HG03108 (cell line): Measurements from ENCODE around the gene FBXL13.

Experiments used
- ATAC-seq: cut with Tn5 transposase; IDR thresholded peaks from one replicate; pipeline ENCODE4 v1.9.1; 2021; ENCODE audit warnings: moderate library complexity; ENCODE audit not compliant: unreplicated experiment

The FBXL13 gene

DNA sequence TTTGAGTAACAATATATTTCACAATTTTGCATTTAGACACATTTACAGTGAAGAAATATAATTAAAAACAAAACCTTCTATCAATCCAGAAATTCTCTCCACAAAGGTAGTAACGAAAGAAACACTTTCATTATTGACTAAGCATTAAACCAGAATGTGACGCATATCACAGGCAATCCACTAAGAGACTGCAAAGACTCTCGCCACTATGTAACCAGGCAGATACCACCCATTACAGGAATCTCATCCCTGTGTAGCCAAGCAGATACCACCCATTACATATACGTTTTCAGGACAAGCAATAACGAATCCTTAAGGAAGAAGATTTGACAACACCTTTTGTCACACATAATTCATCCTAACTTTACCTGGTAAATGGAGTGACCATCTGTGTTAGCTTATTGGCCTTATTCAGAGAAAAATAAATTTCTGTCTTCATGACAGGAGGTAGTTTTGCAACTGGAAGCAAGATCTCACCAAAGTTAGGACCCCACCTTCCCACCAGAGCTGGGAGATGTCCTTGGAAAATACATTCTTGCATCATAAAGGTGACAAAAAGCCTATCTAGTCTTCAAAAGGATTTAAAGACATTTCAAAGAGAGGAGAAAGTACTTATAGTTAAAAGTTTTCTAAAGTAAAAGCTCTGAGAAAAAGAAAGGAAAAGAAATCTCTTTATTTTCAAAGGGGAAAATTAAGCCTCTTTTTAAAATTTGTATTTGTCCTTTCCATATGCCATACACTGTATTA, 131.0 kb downstream of the FBXL13 start:
- ATAC-seq = no peak

- ATAC-seq = no peak
These were observed 131.7 kb downstream of the FBXL13 start for GRCh38 chr7:102942868-102943267.

DNA sequence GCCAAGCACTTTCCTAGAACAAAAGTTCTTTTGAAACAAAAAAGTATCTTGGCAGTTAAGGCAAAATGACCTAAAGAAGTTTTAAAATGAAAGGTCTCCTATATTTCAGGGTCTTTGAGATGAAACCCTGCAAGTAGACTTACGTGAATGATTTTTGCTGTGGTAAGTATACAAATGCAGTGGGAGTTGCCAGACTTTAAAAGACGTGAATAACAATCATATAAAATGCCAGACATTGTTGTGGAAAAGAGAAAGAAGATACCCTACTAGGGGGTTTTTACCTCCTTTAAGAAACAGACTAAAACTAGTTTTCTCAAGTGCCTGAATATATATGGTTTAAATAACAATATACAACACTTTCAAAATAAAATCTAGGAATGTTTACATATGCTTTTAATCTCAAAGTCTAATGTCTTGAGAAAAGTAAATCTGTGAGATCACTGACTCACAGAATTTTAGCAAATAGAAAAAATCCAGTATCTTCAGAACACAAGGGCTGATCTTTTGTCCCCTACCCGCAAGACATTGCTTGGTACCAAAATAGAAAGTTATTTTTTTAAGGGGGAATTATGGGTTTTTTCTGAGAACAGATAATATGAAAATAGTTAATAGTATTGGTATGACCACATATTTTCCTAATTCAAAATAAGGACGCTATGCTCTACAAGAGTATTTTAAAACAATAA, 132.3 kb downstream of the FBXL13 start:
- no peak for ATAC-seq

- no peak for ATAC-seq
These were observed 135.9 kb downstream of the FBXL13 start for GRCh38 chr7:102938679-102939078.

DNA sequence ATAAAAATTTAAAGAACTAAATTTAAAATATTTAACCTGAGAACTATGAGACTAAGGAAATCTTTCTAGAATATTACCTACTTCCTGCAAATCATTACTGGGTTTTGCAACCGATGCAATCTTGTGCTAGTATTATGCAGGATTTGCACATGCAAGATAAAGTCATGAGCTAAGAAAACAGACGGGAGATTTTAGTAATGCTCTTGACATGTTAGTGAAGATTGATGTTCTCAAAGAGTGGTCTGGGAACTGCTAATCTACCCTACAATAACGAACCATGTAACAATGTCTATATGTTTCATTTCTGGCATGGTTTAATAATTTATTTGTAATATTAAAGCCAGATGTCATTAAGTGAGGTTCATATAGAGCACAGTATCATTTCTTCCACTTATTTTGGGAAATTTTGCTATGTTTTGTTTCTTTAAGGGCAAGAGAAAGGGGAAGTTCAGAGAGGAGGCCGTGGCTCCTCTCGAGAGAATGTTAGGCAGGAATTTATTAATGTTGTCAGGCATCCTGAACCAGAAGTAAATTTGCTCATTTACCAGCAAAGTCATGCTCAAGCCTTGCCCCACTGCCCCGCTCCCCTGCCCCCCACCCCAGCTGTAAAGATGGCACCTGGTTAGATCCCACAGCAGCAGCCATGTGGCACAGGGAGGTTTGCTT, 139.0 kb downstream of the FBXL13 start:
- no peak for ATAC-seq

DNA sequence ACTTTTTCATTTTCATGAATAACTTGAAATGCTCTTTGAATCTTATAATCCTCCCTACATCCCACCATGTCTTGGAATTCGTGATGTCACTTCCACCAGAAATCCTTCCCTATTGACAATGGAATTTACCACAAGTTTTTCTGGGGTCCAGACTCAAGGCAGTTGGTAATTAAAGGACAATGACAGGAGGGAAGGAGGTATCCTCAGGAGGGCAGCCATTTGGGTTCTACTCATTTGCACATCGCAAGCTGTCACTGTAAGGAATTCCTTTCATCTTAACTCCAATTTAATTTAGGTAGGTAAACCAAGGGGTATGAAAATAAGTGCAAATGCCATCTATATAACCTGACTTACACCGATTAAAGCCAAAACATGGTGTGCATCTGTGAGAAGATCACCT, 139.9 kb downstream of the FBXL13 start:
- no peak for ATAC-seq

GRCh38 chr7:102934239-102934638, 140.4 kb downstream of the FBXL13 start:
- no peak for ATAC-seq

DNA sequence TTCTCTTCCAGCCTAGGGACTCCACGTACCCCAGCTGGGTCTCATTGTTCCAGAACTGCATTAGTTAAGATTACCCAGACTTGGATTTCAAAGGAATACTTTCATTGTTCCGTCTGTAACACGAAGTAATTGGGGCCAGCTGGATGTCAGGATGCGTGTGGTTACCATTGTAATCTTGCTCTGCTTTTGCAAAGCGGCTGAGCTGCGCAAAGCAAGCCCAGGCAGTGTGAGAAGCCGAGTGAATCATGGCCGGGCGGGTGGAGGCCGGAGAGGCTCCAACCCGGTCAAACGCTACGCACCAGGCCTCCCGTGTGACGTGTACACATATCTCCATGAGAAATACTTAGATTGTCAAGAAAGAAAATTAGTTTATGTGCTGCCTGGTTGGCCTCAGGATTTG, 140.8 kb downstream of the FBXL13 start:
- ATAC-seq = no peak

DNA sequence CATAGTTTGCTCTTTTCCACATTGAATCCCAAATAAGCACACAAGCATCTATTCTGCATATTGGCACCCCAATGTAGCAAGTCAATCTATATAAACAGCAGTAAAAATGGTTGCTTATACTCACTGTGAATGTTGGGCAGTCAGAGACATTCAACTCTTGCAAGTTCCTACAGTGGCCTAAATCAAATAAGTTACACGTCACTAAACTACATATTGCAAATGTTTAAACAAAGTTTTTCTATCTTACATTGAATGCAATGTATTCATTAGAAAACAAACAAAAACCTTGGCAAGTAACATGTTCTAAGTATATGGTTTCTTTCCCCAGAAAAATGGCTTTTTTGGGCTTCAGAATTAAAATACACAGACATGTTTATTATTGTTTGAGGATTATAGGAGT, 142.8 kb downstream of the FBXL13 start:
- ATAC-seq = no peak

- ATAC-seq = no peak
These were observed 147.2 kb downstream of the FBXL13 start for GRCh38 chr7:102927312-102927933.

DNA sequence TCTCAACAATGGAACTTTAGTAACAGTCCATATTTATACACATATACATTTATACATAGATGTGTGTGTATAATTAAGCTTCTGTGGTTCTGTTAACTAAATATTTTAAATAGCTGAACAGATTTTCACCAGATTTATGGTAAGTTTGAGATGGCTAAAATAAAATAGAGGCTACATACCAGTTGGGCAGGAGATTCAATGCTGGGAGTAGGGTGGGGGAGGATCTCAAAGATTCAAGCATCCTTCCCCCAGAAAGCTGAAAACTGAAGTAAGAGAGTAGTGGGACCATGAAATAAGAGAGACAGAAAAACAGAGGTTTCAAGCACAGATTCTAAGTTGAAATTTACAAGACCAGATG, 147.8 kb downstream of the FBXL13 start:
- ATAC-seq = no peak

- no peak for ATAC-seq
These were observed 148.4 kb downstream of the FBXL13 start for GRCh38 chr7:102925976-102926782.

DNA sequence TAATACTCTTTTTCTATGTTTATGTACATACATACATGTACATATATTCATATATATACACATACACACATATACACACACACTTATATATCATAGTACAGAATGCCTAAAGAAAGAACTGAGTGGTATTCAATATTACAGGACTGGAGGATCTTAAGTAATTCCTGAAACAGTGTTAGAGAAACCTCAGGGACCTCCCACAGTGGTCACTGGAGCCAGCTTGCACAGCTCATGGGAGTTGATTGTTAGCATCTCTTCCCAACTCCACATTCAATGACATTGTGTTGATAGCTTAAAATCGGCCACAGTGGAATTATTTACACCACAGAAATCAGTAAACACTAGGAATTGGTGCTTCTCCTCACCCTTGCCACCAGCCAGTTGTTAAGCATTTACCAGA, 155.8 kb downstream of the FBXL13 start:
- no peak for ATAC-seq

- no peak for ATAC-seq
These were observed 156.9 kb downstream of the FBXL13 start for GRCh38 chr7:102917436-102918353.

- ATAC-seq = no peak
These were observed 157.7 kb downstream of the FBXL13 start for GRCh38 chr7:102916881-102917280.

DNA sequence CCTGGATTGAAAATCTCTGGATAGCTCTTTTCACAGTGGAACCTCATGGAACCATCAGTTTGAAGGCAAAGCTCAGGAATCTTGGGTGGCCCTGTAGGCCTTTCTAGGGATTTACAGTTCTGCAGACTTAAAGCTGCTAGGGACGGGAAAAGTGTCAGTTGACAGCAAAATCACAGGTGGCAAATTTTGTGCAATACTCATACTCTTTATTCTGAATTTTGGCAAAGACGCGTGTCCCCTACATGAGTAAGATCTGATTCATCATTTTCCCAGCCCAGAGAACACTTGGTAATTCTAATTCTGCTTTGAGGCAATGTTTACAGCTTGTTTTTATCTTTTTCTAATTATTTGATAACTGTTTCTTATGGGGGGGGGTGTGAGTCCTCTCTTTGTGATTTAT, 158.2 kb downstream of the FBXL13 start:
- ATAC-seq = no peak

DNA sequence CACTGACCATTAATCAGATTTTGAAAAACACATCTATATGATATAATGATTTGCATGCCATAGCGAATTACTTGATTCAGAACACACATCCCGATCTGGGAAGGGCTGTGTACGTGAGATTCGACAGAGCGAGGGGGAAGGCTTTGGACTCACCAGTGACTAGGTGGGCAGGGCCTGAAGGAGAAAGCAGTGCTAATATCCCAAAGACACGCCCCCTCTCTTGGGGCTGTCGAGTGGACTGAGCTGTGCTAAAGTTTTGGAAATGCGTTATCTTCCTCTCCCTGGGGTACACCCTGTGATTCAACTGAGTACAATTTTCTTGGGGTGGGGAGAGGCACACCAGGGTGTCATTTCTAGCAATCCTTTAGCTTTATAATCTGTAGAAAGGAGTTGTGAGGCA, 160.0 kb downstream of the FBXL13 start:
- ATAC-seq = no peak

- ATAC-seq = no peak
These were observed 160.8 kb downstream of the FBXL13 start for GRCh38 chr7:102913826-102914225.

DNA sequence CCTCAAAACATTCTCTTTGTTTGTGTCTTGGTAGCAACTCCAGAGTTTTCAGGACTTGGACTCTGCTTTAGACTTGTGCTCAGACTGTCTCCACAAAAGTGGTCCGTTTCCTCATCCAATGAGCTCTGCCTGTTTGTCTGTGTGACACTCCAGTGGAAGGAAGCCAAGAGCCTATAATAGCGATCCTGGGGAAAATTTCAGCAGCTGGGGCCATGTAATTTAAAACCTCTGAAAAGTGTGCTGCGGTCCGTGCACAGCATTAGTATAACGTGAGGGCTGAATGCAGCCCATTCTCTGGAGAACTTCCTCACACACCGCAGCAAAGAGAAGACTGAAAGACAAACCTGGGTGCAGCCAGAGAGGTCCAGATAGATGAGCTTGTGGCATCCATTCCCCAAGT, 161.9 kb downstream of the FBXL13 start, which contains the start of gene LRRC17:
Gene LRRC17 (plus strand): TSS at position 259 of the 400 bp plus-strand sequence. CDS start 20,914 bp downstream, outside the sequence.
- no peak for ATAC-seq

- ATAC-seq = no peak
These were observed 165.9 kb downstream of the FBXL13 start for GRCh38 chr7:102908676-102909075.
